WTC11 (cell line): ENCODE measurements around the gene SCGB1D4. TPM values are rescaled to one million over a fixed set of nuclear protein-coding genes. Genes with fewer than 3 reads are reported as not detected.

Experiments used
- ATAC-seq: fragments of 200-7000 bp; cut with Tn5 transposase; 2 replicates; pipeline ENCODE4 v1.10.0; 2021; ENCODE audit warnings: mild to moderate bottlenecking, moderate library complexity
- CTCF ChIA-PET: fragments of 300-600 bp; sonication (Branson Sonifier 250); formaldehyde crosslinking; loops from one replicate; lab custom pipeline; 2021; ENCODE audit warnings: antibody characterized with exemption; lab: Charles Lee
- POLR2A ChIA-PET: fragments of 350-600 bp; sonication (Branson Sonifier 250); formaldehyde crosslinking; loops from one replicate; lab custom pipeline; 2021; ENCODE audit warnings: antibody characterized with exemption; lab: Charles Lee
- DNase-seq: peaks from one replicate; pipeline ENCODE4 v3.0.0; 2021; ENCODE audit warnings: low spot score
- H3K27ac Mint-ChIP-seq: 2 replicates; pipeline ENCODE4 v1.8.0; 2021; ENCODE audit warnings: mixed read lengths
- H3K27me3 Mint-ChIP-seq: 2 replicates; pipeline ENCODE4 v1.8.0; 2021; ENCODE audit warnings: low read depth, mild to moderate bottlenecking, moderate library complexity, mixed read lengths
- H3K36me3 Mint-ChIP-seq: 2 replicates; pipeline ENCODE4 v1.8.0; 2021; ENCODE audit warnings: mixed read lengths
- H3K4me1 Mint-ChIP-seq: 2 replicates; pipeline ENCODE4 v1.8.0; 2022; ENCODE audit warnings: mixed read lengths
- H3K4me3 Mint-ChIP-seq: 2 replicates; pipeline ENCODE4 v1.8.0; 2021; ENCODE audit warnings: mild to moderate bottlenecking, moderate library complexity, mixed read lengths
- H3K9me3 Mint-ChIP-seq: 2 replicates; pipeline ENCODE4 v1.8.0; 2021; ENCODE audit warnings: mixed read lengths
- CREM ChIP-seq: sonication (generic); formaldehyde crosslinking; IDR thresholded peaks from 2 replicates; pipeline ENCODE4 v1.8.1; 2022; ENCODE audit warnings: mild to moderate bottlenecking, missing genetic modification reagents, moderate library complexity
- CTCF ChIP-seq: fragments of 200-600 bp; IDR thresholded peaks from 2 replicates; pipeline ENCODE4 v1.8.0; 2022; ENCODE audit warnings: antibody characterized with exemption
- E2F1 ChIP-seq: sonication (generic); formaldehyde crosslinking; IDR thresholded peaks from 2 replicates; pipeline ENCODE4 v1.8.0; 2022; ENCODE audit warnings: mild to moderate bottlenecking, missing genetic modification reagents
- ETV6 ChIP-seq: sonication (generic); formaldehyde crosslinking; IDR thresholded peaks from 2 replicates; pipeline ENCODE4 v1.8.1; 2022; ENCODE audit warnings: mild to moderate bottlenecking, missing genetic modification reagents
- IRF2 ChIP-seq: sonication (generic); formaldehyde crosslinking; IDR thresholded peaks from 2 replicates; pipeline ENCODE4 v1.8.0; 2022; ENCODE audit warnings: low read depth, missing genetic modification reagents, borderline replicate concordance
- MAX ChIP-seq: sonication (generic); formaldehyde crosslinking; IDR thresholded peaks from 2 replicates; pipeline ENCODE4 v1.8.0; 2022; ENCODE audit warnings: mild to moderate bottlenecking, missing genetic modification reagents
- NFYB ChIP-seq: sonication (generic); formaldehyde crosslinking; conservative IDR thresholded peaks from 2 replicates; pipeline ENCODE4 v1.8.0; 2022; ENCODE audit warnings: low read depth, missing genetic modification reagents
- SMAD4 ChIP-seq: sonication (generic); formaldehyde crosslinking; IDR thresholded peaks from 2 replicates; pipeline ENCODE4 v1.8.0; 2022; ENCODE audit warnings: mild to moderate bottlenecking, missing genetic modification reagents
- SP1 ChIP-seq: sonication (generic); formaldehyde crosslinking; conservative IDR thresholded peaks from 2 replicates; pipeline ENCODE4 v1.8.1; 2022; ENCODE audit warnings: missing genetic modification reagents
- USF2 ChIP-seq: sonication (generic); formaldehyde crosslinking; IDR thresholded peaks from 2 replicates; pipeline ENCODE4 v1.8.1; 2023; ENCODE audit warnings: mild to moderate bottlenecking, missing genetic modification reagents, moderate library complexity
- ZNF219 ChIP-seq: sonication (generic); formaldehyde crosslinking; IDR thresholded peaks from 2 replicates; pipeline ENCODE4 v1.8.0; 2023; ENCODE audit warnings: missing genetic modification reagents, mild to moderate bottlenecking, borderline replicate concordance
- ZNF532 ChIP-seq: fragments of 250-450 bp; sonication (Bioruptor Pico); IDR thresholded peaks from 2 replicates; pipeline ENCODE4 v1.9.0; 2021; ENCODE audit warnings: mild to moderate bottlenecking, borderline replicate concordance
- total RNA-seq: library from RNA; stranded (reverse); gene quantifications from 3 replicates; pipeline ENCODE4 v1.2.3, GENCODE V29; 2021
- TF ChIP-seq, protein P1 (sequence below): fragments of 250-450 bp; sonication (Bioruptor Pico); IDR thresholded peaks from 2 replicates; pipeline ENCODE4 v1.9.0; 2021; ENCODE audit warnings: moderate library complexity, mild to moderate bottlenecking, inconsistent platforms, borderline replicate concordance
- TF ChIP-seq, protein P2 (sequence below): sonication (generic); formaldehyde crosslinking; IDR thresholded peaks from 2 replicates; pipeline ENCODE4 v1.8.1; 2022; ENCODE audit warnings: low read depth, mild to moderate bottlenecking, moderate library complexity, missing genetic modification reagents, borderline replicate concordance
- TF ChIP-seq, protein P3 (sequence below): fragments of 250-450 bp; sonication (Bioruptor Pico); IDR thresholded peaks from 2 replicates; pipeline ENCODE4 v1.8.0; 2021; ENCODE audit warnings: mild to moderate bottlenecking
- TF ChIP-seq, protein P4 (sequence below): sonication (generic); formaldehyde crosslinking; IDR thresholded peaks from 2 replicates; pipeline ENCODE4 v1.8.1; 2022; ENCODE audit warnings: mild to moderate bottlenecking, missing genetic modification reagents, moderate library complexity, borderline replicate concordance
- TF ChIP-seq, protein P5 (sequence below): fragments of 250-450 bp; sonication (Bioruptor Pico); conservative IDR thresholded peaks from 2 replicates; pipeline ENCODE4 v1.9.0; 2021; ENCODE audit warnings: mild to moderate bottlenecking
- TF ChIP-seq, protein P6 (sequence below): sonication (generic); formaldehyde crosslinking; IDR thresholded peaks from 2 replicates; pipeline ENCODE4 v1.8.1; 2023; ENCODE audit warnings: mild to moderate bottlenecking, missing genetic modification reagents

The SCGB1D4 gene
- total RNA-seq, 1 experiment from 2014 or later, result not detected

DNA sequence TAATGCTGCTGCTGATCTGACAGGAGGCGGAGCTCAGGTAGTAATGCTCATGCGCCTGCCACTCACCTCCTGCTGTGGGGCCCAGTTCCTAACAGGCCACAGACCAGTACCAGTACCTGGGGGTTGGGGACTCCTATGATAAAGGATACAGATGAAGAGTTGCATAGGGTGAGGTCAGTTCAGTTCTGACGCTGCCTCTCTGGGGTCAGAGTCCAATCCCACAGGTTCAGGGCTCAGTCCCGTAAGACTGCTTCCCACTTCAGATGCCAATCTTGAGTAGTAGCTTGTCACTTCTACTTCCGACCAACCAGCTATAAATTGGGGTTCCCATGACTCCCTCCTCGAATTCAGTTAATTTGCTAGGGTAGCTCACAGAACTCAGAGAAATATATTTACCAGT is 47.0 kb upstream of the SCGB1D4 start:
- no peaks in the 10 kb centered on the region for H3K9me3 Mint-ChIP-seq
- ChIA-PET CTCF (no interaction called here), POLR2A (no interaction called here)
- no peak overlapping the region for H3K27ac Mint-ChIP-seq
- H3K36me3 Mint-ChIP-seq, result peaks cover 17% of the 10 kb centered on the region
- DNase-seq (no peak), ATAC-seq (no peak)
- H3K4me3 Mint-ChIP-seq, result no peak overlapping the region
- peaks cover 25% of the 10 kb centered on the region for H3K4me1 Mint-ChIP-seq
- no peaks in the 10 kb centered on the region for H3K27me3 Mint-ChIP-seq
- TF ChIP-seq NFYB (CRISPR knock-in tag) (no peak), SMAD4 (CRISPR knock-in tag) (no peak), ZNF532 (CRISPR knock-in tag) (no peak), CTCF (no peak), SP1 (CRISPR knock-in tag) (no peak), ZNF219 (CRISPR knock-in tag) (no peak), E2F1 (CRISPR knock-in tag) (no peak), USF2 (CRISPR knock-in tag) (no peak), MAX (no peak), ETV6 (CRISPR knock-in tag) (no peak), CREM (no peak), IRF2 (CRISPR knock-in tag) (no peak)
- TF ChIP-seq, protein P1, sequence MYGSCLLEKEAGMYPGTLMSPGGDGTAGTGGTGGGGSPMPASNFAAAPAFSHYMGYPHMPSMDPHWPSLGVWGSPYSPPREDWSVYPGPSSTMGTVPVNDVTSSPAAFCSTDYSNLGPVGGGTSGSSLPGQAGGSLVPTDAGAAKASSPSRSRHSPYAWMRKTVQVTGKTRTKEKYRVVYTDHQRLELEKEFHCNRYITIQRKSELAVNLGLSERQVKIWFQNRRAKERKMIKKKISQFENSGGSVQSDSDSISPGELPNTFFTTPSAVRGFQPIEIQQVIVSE, result no peak
- TF ChIP-seq, protein P2, sequence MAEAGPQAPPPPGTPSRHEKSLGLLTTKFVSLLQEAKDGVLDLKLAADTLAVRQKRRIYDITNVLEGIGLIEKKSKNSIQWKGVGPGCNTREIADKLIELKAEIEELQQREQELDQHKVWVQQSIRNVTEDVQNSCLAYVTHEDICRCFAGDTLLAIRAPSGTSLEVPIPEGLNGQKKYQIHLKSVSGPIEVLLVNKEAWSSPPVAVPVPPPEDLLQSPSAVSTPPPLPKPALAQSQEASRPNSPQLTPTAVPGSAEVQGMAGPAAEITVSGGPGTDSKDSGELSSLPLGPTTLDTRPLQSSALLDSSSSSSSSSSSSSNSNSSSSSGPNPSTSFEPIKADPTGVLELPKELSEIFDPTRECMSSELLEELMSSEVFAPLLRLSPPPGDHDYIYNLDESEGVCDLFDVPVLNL (CRISPR knock-in tag), result no peak
- TF ChIP-seq, protein P3, sequence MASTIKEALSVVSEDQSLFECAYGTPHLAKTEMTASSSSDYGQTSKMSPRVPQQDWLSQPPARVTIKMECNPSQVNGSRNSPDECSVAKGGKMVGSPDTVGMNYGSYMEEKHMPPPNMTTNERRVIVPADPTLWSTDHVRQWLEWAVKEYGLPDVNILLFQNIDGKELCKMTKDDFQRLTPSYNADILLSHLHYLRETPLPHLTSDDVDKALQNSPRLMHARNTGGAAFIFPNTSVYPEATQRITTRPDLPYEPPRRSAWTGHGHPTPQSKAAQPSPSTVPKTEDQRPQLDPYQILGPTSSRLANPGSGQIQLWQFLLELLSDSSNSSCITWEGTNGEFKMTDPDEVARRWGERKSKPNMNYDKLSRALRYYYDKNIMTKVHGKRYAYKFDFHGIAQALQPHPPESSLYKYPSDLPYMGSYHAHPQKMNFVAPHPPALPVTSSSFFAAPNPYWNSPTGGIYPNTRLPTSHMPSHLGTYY, result no peak
- TF ChIP-seq, protein P4, sequence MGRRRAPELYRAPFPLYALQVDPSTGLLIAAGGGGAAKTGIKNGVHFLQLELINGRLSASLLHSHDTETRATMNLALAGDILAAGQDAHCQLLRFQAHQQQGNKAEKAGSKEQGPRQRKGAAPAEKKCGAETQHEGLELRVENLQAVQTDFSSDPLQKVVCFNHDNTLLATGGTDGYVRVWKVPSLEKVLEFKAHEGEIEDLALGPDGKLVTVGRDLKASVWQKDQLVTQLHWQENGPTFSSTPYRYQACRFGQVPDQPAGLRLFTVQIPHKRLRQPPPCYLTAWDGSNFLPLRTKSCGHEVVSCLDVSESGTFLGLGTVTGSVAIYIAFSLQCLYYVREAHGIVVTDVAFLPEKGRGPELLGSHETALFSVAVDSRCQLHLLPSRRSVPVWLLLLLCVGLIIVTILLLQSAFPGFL (CRISPR knock-in tag), result no peak
- TF ChIP-seq, protein P5, sequence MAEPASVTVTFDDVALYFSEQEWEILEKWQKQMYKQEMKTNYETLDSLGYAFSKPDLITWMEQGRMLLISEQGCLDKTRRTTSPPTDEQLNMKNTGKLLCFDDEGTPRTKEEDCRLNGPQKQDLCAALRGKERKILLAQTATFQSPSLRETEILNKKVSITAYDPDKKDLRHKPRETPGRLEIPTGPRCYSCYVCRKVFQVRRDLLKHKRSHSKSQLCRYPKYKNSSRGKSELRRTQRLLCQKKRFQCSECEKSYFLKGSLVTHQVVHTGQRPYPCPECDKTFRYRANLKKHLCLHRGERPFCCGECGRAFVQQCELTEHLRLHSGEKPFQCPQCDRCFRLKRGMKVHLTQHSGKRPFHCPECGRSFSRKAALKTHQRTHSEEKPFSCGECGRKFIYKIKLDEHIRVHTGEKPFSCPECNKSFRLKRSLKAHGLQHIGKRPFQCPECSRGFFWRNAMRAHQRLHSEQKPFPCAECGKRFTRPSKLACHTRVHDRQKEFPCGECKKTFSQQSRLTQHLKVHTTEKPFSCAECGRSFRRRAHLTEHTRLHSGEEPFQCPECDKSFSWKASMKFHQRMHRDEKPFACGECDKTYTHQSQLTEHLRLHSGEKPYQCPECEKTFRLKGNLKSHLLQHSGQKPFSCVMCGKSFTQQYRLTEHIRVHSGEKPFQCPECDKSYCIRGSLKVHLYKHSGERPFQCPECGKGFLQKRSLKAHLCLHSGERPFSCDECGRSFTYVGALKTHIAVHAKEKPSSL (CRISPR knock-in tag), result no peak
- TF ChIP-seq, protein P6, sequence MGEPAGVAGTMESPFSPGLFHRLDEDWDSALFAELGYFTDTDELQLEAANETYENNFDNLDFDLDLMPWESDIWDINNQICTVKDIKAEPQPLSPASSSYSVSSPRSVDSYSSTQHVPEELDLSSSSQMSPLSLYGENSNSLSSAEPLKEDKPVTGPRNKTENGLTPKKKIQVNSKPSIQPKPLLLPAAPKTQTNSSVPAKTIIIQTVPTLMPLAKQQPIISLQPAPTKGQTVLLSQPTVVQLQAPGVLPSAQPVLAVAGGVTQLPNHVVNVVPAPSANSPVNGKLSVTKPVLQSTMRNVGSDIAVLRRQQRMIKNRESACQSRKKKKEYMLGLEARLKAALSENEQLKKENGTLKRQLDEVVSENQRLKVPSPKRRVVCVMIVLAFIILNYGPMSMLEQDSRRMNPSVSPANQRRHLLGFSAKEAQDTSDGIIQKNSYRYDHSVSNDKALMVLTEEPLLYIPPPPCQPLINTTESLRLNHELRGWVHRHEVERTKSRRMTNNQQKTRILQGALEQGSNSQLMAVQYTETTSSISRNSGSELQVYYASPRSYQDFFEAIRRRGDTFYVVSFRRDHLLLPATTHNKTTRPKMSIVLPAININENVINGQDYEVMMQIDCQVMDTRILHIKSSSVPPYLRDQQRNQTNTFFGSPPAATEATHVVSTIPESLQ (CRISPR knock-in tag), result no peak
